SK-N-SH treated with all-trans-retinoic acid at 6 μM for 48 hours (cell line): ENCODE measurements around the gene GTF2F2.

Experiments used
- ATAC-seq: fragments of 200-7000 bp; cut with Tn5 transposase; 3 replicates; pipeline ENCODE4 v1.9.1; 2020; ENCODE audit warnings: mild to moderate bottlenecking, moderate library complexity
- ARNTL ChIP-seq: fragments of 450-650 bp; formaldehyde crosslinking; IDR thresholded peaks from 2 replicates; pipeline ENCODE4 v1.5.0; 2020; ENCODE audit warnings: low read depth, mild to moderate bottlenecking, moderate library complexity, borderline replicate concordance
- BACH2 ChIP-seq: fragments of 250-450 bp; sonication (Bioruptor Pico); IDR thresholded peaks from 2 replicates; pipeline ENCODE4 v1.9.0; 2021; ENCODE audit warnings: mild to moderate bottlenecking, borderline replicate concordance
- CREB5 ChIP-seq: fragments of 250-450 bp; sonication (Bioruptor Pico); IDR thresholded peaks from 2 replicates; pipeline ENCODE4 v1.5.1; 2020; ENCODE audit warnings: low read depth, mild to moderate bottlenecking, moderate library complexity
- CSRNP3 ChIP-seq: fragments of 250-450 bp; sonication (Bioruptor Pico); IDR thresholded peaks from 2 replicates; pipeline ENCODE4 v1.5.1; 2021; ENCODE audit warnings: mild to moderate bottlenecking, moderate library complexity
- ESRRG ChIP-seq: fragments of 250-450 bp; sonication (Bioruptor Pico); IDR thresholded peaks from 2 replicates; pipeline ENCODE4 v1.6.1; 2021; ENCODE audit warnings: mild to moderate bottlenecking
- GLIS3 ChIP-seq: fragments of 250-450 bp; sonication (Bioruptor Pico); IDR thresholded peaks from 2 replicates; pipeline ENCODE4 v1.5.0; 2020; ENCODE audit warnings: mild to moderate bottlenecking, moderate library complexity
- ISL1 ChIP-seq: fragments of 250-450 bp; sonication (Bioruptor Pico); IDR thresholded peaks from 2 replicates; pipeline ENCODE4 v2.1.2; 2022; ENCODE audit warnings: mild to moderate bottlenecking, moderate library complexity
- OSR1 ChIP-seq: fragments of 250-450 bp; sonication (Bioruptor Pico); IDR thresholded peaks from 2 replicates; pipeline ENCODE4 v1.8.0; 2022; ENCODE audit warnings: moderate library complexity, mild to moderate bottlenecking, inconsistent platforms
- PATZ1 ChIP-seq: fragments of 250-450 bp; sonication (Bioruptor Pico); IDR thresholded peaks from 2 replicates; pipeline ENCODE4 v1.8.0; 2020; ENCODE audit warnings: mild to moderate bottlenecking, moderate library complexity, borderline replicate concordance
- POU6F1 ChIP-seq: fragments of 250-450 bp; sonication (Bioruptor Pico); IDR thresholded peaks from 2 replicates; pipeline ENCODE4 v1.8.0; 2021; ENCODE audit warnings: low read depth, mild to moderate bottlenecking, moderate library complexity, borderline replicate concordance
- PPARA ChIP-seq: fragments of 250-450 bp; sonication (Bioruptor Pico); IDR thresholded peaks from 2 replicates; pipeline ENCODE4 v1.5.0; 2020; ENCODE audit warnings: mild to moderate bottlenecking, borderline replicate concordance
- RARB ChIP-seq: fragments of 250-450 bp; sonication (Bioruptor Pico); IDR thresholded peaks from 2 replicates; pipeline ENCODE4 v1.8.0; 2021; ENCODE audit warnings: mild to moderate bottlenecking, moderate library complexity
- SNAI2 ChIP-seq: fragments of 250-450 bp; sonication (Bioruptor Pico); IDR thresholded peaks from 2 replicates; pipeline ENCODE4 v1.5.0; 2020; ENCODE audit warnings: mild to moderate bottlenecking, moderate library complexity
- TSHZ2 ChIP-seq: fragments of 250-450 bp; sonication (Bioruptor Pico); IDR thresholded peaks from 2 replicates; pipeline ENCODE4 v1.5.0; 2020; ENCODE audit warnings: mild to moderate bottlenecking, moderate library complexity
- ZC3H10 ChIP-seq: fragments of 250-450 bp; sonication (Bioruptor Pico); IDR thresholded peaks from 2 replicates; pipeline ENCODE4 v1.5.1; 2021; ENCODE audit warnings: mild to moderate bottlenecking, moderate library complexity
- ZFP3 ChIP-seq: fragments of 250-450 bp; sonication (Bioruptor Pico); IDR thresholded peaks from 2 replicates; pipeline ENCODE4 v1.5.0; 2020; ENCODE audit warnings: mild to moderate bottlenecking, moderate library complexity
- ZNF8 ChIP-seq: fragments of 450-650 bp; formaldehyde crosslinking; IDR thresholded peaks from 2 replicates; pipeline ENCODE4 v1.5.0; 2020; ENCODE audit warnings: mild to moderate bottlenecking, moderate library complexity

GTF2F2 gene

GRCh38 chr13:45113233-45114224 is 6.8 kb upstream of the GTF2F2 start (continued):
- no peak for TF ChIP-seq TSHZ2
- TF ChIP-seq POU6F1, result no peak
- TF ChIP-seq BACH2 (CRISPR knock-in tag), result no peak

GRCh38 chr13:45119469-45119990 is 780 bp upstream of the GTF2F2 start:
- TF ChIP-seq CREB5 (no peak), ZFP3 (CRISPR knock-in tag) (peak; percentile 91)
- peak; percentile 65 for ATAC-seq

GRCh38 chr13:45120967-45121831 is 889 bp downstream of the GTF2F2 start:
- ATAC-seq, result peak; percentile 10; the same call in 2 of the 3 replicates
- TF ChIP-seq RARB (CRISPR knock-in tag), result no peak
- TF ChIP-seq ARNTL (CRISPR knock-in tag), result no peak
- no peak for TF ChIP-seq CREB5
- TF ChIP-seq PATZ1, result no peak
- no peak for TF ChIP-seq CSRNP3 (CRISPR knock-in tag)
- no peak for TF ChIP-seq ISL1 (CRISPR knock-in tag)
- no peak for TF ChIP-seq TSHZ2
- no peak for TF ChIP-seq OSR1
- TF ChIP-seq ZFP3 (CRISPR knock-in tag), result no peak
- no peak for TF ChIP-seq ZNF8 (CRISPR knock-in tag)
- no peak for TF ChIP-seq PPARA (CRISPR knock-in tag)
- TF ChIP-seq POU6F1, result no peak
- no peak for TF ChIP-seq ESRRG (CRISPR knock-in tag)
- no peak for TF ChIP-seq GLIS3 (CRISPR knock-in tag)
- TF ChIP-seq SNAI2 (CRISPR knock-in tag), result no peak
- TF ChIP-seq ZC3H10 (CRISPR knock-in tag), result no peak
